ENCODE results near the gene MXI1. TPM values are rescaled to one million over a fixed set of nuclear protein-coding genes. Genes with fewer than 3 reads are reported as not detected.

MXI1 gene
- 10.9 and 12.1 TPM in 2 replicates for total RNA-seq (2014; rRNA removed; shearing (Covaris generic))

- in situ Hi-C loops (cut with HindIII; ENCODE audit: low sequenced_read_pairs) = no loop called here
- peak; percentile 94 for DNase-seq (ENCODE audit: low spot score)
These were observed at the start of gene MXI1 for GRCh38 chr10:110207011-110207804. Gene MXI1 (plus strand): TSS chr10:110207605. CDS start chr10:110207809, 204 bp downstream.

- DNase-seq (ENCODE audit: low spot score) = no peak
- in situ Hi-C loops (cut with HindIII; ENCODE audit: low sequenced_read_pairs) = no loop called here
These were observed 49.1 kb upstream of the MXI1 start for GRCh38 chr10:110158051-110159005.

GRCh38 chr10:110160081-110160480 is 47.3 kb upstream of the MXI1 start:
- in situ Hi-C loops (cut with HindIII; ENCODE audit: low sequenced_read_pairs) = no loop called here
- DNase-seq (ENCODE audit: low spot score) = no peak

GRCh38 chr10:110160522-110160921 is 46.9 kb upstream of the MXI1 start:
- in situ Hi-C loops (cut with HindIII; ENCODE audit: low sequenced_read_pairs) = no loop called here
- DNase-seq (ENCODE audit: low spot score) = no peak

- no peak for DNase-seq (ENCODE audit: low spot score)
- in situ Hi-C loops (cut with HindIII; ENCODE audit: low sequenced_read_pairs) = no loop called here
These were observed 44.7 kb upstream of the MXI1 start for GRCh38 chr10:110162741-110163145.

GRCh38 chr10:110163192-110163773 is 44.1 kb upstream of the MXI1 start:
- DNase-seq (ENCODE audit: low spot score) = no peak
- in situ Hi-C loops (cut with HindIII; ENCODE audit: low sequenced_read_pairs) = no loop called here

GRCh38 chr10:110163841-110164240 is 43.6 kb upstream of the MXI1 start:
- DNase-seq (ENCODE audit: low spot score) = no peak

GRCh38 chr10:110165239-110165638 is 42.2 kb upstream of the MXI1 start:
- in situ Hi-C loops (cut with HindIII; ENCODE audit: low sequenced_read_pairs) = no loop called here
- no peak for DNase-seq (ENCODE audit: low spot score)

More at GRCh38 chr10:110163841-110164240, 43.6 kb upstream of the MXI1 start:
- in situ Hi-C loops (cut with HindIII; ENCODE audit: low sequenced_read_pairs) = no loop called here

- no peak for DNase-seq (ENCODE audit: low spot score)
These were observed 40.3 kb upstream of the MXI1 start for GRCh38 chr10:110167149-110167548.

GRCh38 chr10:110168601-110169481 is 38.6 kb upstream of the MXI1 start:
- peak; percentile 48 for DNase-seq (ENCODE audit: low spot score)
- in situ Hi-C loops (cut with HindIII; ENCODE audit: low sequenced_read_pairs) = no loop called here

More at GRCh38 chr10:110167149-110167548, 40.3 kb upstream of the MXI1 start:
- in situ Hi-C loops (cut with HindIII; ENCODE audit: low sequenced_read_pairs) = no loop called here

GRCh38 chr10:110169586-110169985 is 37.8 kb upstream of the MXI1 start:
- in situ Hi-C loops (cut with HindIII; ENCODE audit: low sequenced_read_pairs) = no loop called here
- DNase-seq (ENCODE audit: low spot score) = no peak

- in situ Hi-C loops (cut with HindIII; ENCODE audit: low sequenced_read_pairs) = no loop called here
- DNase-seq (ENCODE audit: low spot score) = no peak
These were observed 37.0 kb upstream of the MXI1 start for GRCh38 chr10:110170142-110170971.

- no peak for DNase-seq (ENCODE audit: low spot score)
- in situ Hi-C loops (cut with HindIII; ENCODE audit: low sequenced_read_pairs) = no loop called here
These were observed 36.4 kb upstream of the MXI1 start for GRCh38 chr10:110171032-110171431.

GRCh38 chr10:110172155-110172554 is 35.2 kb upstream of the MXI1 start:
- no peak for DNase-seq (ENCODE audit: low spot score)
- in situ Hi-C loops (cut with HindIII; ENCODE audit: low sequenced_read_pairs) = no loop called here

- in situ Hi-C loops (cut with HindIII; ENCODE audit: low sequenced_read_pairs) = no loop called here
- DNase-seq (ENCODE audit: low spot score) = no peak
These were observed 33.2 kb upstream of the MXI1 start for GRCh38 chr10:110174201-110174600.

- in situ Hi-C loops (cut with HindIII; ENCODE audit: low sequenced_read_pairs) = no loop called here
- DNase-seq (ENCODE audit: low spot score) = no peak
These were observed 32.6 kb upstream of the MXI1 start for GRCh38 chr10:110174816-110175215.

- DNase-seq (ENCODE audit: low spot score) = no peak
- in situ Hi-C loops (cut with HindIII; ENCODE audit: low sequenced_read_pairs) = no loop called here
These were observed 32.0 kb upstream of the MXI1 start for GRCh38 chr10:110175406-110175805.

All from G401 (cell line).